C4-2B (cell line): Measurements from ENCODE around the gene WDR49.

ENCODE experiments used
- CTCF ChIP-seq: fragments of 450-650 bp; conservative IDR thresholded peaks from 2 replicates; pipeline ENCODE4 v1.5.1; 2017; ENCODE audit warnings: mild to moderate bottlenecking
- ZFX ChIP-seq: fragments of 450-650 bp; IDR thresholded peaks from 2 replicates; pipeline ENCODE4 v1.6.1; 2017

GRCh38 chr3:167469381-167469780 lies 184.4 kb downstream of the WDR49 start:
- no peak for TF ChIP-seq CTCF
- no peak for TF ChIP-seq ZFX
